ENCODE results near the gene SAMD14. TPM values are rescaled to one million over a fixed set of nuclear protein-coding genes. Genes with fewer than 3 reads are reported as not detected.

The SAMD14 gene
- total RNA-seq, 2 donors from 2014 or later, result 2.5 to 7.4 TPM

DNA sequence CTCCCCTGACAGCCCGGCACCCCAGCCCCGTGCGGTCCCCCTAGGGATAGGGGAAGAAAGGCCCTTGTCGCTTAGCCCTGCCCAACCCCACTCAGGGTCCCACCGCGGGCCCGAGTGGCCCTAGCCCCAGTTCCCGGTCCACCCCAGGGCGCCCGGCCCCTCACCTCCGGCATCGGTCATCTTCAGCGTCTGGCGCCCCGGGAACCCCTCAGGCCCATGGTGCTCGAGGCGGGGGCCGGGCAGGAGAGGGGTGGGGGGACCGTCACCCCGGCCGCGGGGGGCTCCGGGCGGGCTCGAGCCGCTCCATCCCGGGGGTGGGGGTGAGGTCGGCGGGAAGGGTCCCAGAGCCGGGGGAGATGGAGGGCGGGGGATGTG is 620 bp downstream of the SAMD14 start:
- TF ChIP-seq, protein P1, sequence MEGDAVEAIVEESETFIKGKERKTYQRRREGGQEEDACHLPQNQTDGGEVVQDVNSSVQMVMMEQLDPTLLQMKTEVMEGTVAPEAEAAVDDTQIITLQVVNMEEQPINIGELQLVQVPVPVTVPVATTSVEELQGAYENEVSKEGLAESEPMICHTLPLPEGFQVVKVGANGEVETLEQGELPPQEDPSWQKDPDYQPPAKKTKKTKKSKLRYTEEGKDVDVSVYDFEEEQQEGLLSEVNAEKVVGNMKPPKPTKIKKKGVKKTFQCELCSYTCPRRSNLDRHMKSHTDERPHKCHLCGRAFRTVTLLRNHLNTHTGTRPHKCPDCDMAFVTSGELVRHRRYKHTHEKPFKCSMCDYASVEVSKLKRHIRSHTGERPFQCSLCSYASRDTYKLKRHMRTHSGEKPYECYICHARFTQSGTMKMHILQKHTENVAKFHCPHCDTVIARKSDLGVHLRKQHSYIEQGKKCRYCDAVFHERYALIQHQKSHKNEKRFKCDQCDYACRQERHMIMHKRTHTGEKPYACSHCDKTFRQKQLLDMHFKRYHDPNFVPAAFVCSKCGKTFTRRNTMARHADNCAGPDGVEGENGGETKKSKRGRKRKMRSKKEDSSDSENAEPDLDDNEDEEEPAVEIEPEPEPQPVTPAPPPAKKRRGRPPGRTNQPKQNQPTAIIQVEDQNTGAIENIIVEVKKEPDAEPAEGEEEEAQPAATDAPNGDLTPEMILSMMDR (IDR thresholded peaks at IDR 0.05), result no peak
- TF ChIP-seq POLR2AphosphoS5 (IDR thresholded peaks at IDR 0.05) (no peak), POLR2A (IDR thresholded peaks at IDR 0.05) (no peak)
- Histone ChIP-seq H3K27me3 (replicated peaks; ENCODE audit: insufficient read depth) (peaks cover 5% of the 10 kb centered on the region), H3K27ac (no peak overlapping the region), H3K4me3 (peak overlapping the region; percentile 35 to 49), H3K4me1 (replicated peaks) (no peaks in the 10 kb centered on the region), H3K36me3 (no peaks in the 10 kb centered on the region), H3K9me3 (no peaks in the 10 kb centered on the region)
- no peak for DNase-seq (ENCODE audit: low spot score)
- WGBS, result under 1% methylated on average over 31 of the region's 31 CpGs
- intact Hi-C loops (cut with DNase I), result no loop called here

DNA sequence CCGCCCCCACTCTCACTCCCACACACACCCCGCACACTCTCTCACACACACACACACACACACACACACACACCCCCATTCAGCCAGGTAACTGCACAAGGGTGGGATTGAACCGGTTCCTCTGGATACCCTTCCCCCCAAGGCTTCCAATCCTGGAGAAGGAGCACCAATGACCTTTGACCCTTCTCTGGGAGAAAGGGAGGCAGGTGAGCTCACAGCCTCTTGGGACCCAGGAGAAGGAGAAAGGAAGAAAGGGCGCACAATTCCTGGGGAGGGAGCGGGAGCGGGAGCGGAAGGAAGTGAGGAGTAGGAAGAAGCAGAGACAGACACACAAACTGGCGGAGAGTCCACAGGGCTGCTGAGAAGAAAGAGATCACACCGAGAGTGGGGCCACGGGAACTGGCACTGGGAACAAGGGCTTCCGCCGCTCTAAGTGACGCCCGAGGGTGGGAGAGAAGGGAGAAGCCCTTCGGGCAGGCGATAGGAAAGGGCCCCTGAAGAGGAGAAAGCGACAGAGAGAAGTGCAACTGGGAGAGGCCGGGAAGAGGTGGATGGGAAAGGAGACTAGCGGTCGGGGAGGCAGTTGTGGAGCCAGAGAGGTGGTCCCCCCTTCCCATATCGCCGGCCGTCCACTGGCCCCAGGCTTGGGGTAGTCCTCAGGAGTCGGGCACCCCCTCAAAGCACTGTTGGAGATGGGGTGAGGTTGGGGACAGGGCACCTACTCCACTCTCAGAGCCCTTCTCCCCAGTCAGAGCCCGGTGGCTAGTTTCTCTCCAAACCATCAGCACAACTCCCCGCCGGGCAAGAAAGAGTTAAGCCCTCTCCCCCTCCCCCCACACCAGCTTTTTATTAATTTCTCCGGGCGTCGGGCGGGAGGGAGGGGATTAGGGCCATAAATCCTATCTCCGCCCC is 1.3 kb downstream of the SAMD14 start:
- no peak for DNase-seq (ENCODE audit: low spot score)
- Histone ChIP-seq H3K27ac (no peak overlapping the region), H3K4me3 (peak overlapping the region; percentile 35 to 49), H3K4me1 (replicated peaks) (no peaks in the 10 kb centered on the region), H3K9me3 (no peaks in the 10 kb centered on the region), H3K36me3 (no peaks in the 10 kb centered on the region), H3K27me3 (replicated peaks; ENCODE audit: insufficient read depth) (peaks cover 5% of the 10 kb centered on the region)
- 28% methylated on average over 32 of the region's 32 CpGs for WGBS
- no peak for TF ChIP-seq POLR2A (IDR thresholded peaks at IDR 0.05)
- TF ChIP-seq POLR2AphosphoS5 (IDR thresholded peaks at IDR 0.05), result no peak
- TF ChIP-seq, protein P1 (IDR thresholded peaks at IDR 0.05), result no peak
- intact Hi-C loops (cut with DNase I), result no loop called here

DNA sequence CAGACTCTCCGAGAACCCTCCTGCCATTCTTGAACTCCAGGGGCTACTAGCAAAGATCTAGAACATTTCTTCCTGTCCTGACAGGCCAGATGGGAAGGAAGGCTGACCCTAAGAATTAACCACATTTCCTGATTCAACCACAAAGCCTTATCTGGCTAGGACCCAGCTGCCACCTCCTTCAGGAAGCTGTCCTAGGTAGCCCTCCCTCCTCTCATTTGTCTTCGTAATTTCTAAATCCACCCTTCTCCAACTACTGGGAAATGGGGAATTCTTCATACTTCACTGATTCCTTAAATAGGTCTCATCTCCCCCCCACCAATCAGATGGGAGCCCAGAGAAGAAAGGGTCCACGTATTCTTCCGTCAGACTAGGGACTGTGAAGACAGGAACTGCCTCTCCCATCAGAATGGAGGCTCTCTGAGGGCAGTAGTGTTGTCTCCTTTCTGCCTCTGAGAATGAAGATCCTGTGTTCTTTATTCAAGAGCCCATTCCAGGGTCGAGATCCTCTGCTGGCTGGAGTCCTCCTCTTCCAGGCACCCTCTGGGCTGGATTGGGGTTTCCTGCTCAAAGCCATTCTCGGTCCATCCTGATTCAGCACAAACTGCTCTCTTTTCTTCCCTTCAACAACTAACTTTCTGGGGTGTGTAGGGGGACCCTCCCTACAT is 2.1 kb downstream of the SAMD14 start:
- DNase-seq (ENCODE audit: low spot score), result no peak
- Histone ChIP-seq H3K27me3 (replicated peaks; ENCODE audit: insufficient read depth) (peaks cover 5% of the 10 kb centered on the region), H3K36me3 (no peaks in the 10 kb centered on the region), H3K4me3 (no peak overlapping the region), H3K9me3 (no peaks in the 10 kb centered on the region), H3K4me1 (replicated peaks) (no peaks in the 10 kb centered on the region), H3K27ac (no peak overlapping the region)
- no peak for TF ChIP-seq POLR2A (IDR thresholded peaks at IDR 0.05)
- TF ChIP-seq, protein P1 (IDR thresholded peaks at IDR 0.05), result no peak
- TF ChIP-seq POLR2AphosphoS5 (IDR thresholded peaks at IDR 0.05), result no peak
- 78% methylated on average over 6 of the region's 6 CpGs for WGBS
- intact Hi-C loops (cut with DNase I), result no loop called here

DNA sequence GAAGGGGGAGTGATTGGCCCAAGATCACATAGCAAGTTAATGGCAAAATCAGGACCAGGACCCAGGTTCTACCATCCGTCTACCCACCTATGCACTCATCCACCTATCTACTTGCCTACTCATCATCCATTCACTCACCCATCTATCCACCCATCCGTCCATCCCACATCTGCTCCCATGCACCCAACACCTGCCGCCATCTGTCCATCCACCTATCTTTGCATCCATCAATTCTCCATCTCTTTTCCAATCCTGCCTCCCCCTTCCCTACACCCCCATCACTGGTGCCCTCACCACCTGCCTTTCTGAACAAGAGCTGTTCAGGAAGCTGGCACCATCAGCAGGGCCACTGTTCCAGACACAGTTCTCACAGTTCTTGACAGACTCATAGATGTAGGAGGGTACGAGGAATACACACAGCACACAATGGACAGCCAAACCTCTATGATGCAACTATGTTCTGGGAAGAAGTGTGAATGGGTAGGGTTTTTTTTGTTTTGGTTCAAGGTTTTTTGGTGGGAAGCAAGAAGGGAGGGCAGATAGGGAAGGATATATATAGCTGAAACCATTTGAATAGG is 4.5 kb downstream of the SAMD14 start:
- TF ChIP-seq, protein P1 (IDR thresholded peaks at IDR 0.05), result no peak
- TF ChIP-seq POLR2A (IDR thresholded peaks at IDR 0.05) (no peak), POLR2AphosphoS5 (IDR thresholded peaks at IDR 0.05) (no peak)

More for the DNA sequence above, 4.5 kb downstream of the SAMD14 start:
- H3K27ac ChIP-seq, result no peak overlapping the region
- no peaks in the 10 kb centered on the region for H3K36me3 ChIP-seq
- intact Hi-C loops (cut with DNase I), result no loop called here
- no peaks in the 10 kb centered on the region for H3K9me3 ChIP-seq
- no peaks in the 10 kb centered on the region for H3K4me1 ChIP-seq (replicated peaks)
- H3K27me3 ChIP-seq (replicated peaks; ENCODE audit: insufficient read depth), result peaks cover 5% of the 10 kb centered on the region
- H3K4me3 ChIP-seq, result no peak overlapping the region
- 95% methylated on average over 4 of the region's 4 CpGs for WGBS
- no peak for DNase-seq (ENCODE audit: low spot score)
